NCI-H460 (cell line): ENCODE measurements around the gene THSD7B. TPM values are rescaled to one million over a fixed set of nuclear protein-coding genes. Genes with fewer than 3 reads are reported as not detected.
"Not testable (repeated sequence)": the region's sequence is repeated elsewhere in the genome, so short reads cannot be mapped to it uniquely, and the experiment has no call there.

Source experiments
- DNase-seq: peaks from one replicate; pipeline ENCODE4 v3.0.0-alpha.2; 2016; ENCODE audit warnings: low read depth; ENCODE audit errors: extremely low read depth
- total RNA-seq: library from RNA; depleted of rRNA; stranded (reverse); fragments of >200 nt; shearing (Covaris generic); gene quantifications from 2 replicates; pipeline ENCODE4 v1.2.3, GENCODE V29; 2014

Gene THSD7B
- total RNA-seq, 1 experiment from 2014 or later = 0.02 TPM

- DNase-seq = no peak
These were observed 471.7 kb downstream of the THSD7B start for GRCh38 chr2:137237055-137237454.

DNA sequence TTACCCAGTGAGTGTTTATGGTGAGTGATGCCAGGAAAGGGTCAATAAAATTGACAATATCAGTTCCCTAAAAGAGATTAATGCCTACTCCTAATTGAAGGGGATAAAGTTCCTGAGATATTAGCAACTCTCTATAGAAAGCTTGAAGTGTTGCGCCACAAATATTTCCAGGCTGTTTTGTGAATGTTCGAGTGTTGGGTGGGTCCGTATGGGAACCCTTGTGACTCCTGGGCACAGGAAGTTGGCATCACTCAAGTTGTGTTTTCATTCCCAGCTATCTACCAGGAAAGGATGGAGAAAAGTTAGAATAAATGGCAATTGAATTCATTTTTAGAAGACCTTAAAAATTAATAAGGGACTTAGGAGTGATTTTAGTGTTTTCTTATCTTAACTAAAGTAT lies 472.7 kb downstream of the THSD7B start:
- DNase-seq = no peak

DNA sequence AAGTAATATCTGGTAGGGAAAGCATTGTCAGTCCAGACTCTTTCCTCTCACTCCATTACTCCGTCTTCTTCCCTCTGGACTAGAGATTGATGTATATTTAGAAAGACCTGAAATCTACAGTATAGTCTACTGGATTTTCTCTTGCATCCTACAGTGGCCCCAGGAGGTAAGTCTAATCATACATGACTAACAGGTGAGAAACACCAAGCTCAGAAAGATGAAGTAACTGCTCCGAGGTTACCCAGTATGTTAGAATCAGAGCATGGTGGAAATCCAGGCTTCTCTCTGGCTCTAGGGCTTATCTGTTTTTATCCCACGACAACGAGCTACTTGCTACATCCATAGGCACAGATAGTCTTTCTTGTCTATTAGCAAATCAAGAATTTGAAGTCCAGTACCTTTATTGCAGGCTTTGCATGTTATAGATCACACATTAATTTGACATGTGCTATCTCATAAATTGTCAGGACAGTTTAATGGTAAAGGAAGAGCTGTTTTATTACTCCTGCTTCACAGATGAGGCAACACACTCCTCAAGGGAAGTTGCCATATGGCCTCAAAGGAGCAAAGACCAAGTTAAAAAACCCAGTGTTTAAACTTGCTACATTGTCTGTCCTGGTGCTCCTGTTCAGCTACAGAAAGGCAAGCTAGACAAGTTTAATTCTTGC lies 484.3 kb downstream of the THSD7B start:
- DNase-seq = no peak

DNA sequence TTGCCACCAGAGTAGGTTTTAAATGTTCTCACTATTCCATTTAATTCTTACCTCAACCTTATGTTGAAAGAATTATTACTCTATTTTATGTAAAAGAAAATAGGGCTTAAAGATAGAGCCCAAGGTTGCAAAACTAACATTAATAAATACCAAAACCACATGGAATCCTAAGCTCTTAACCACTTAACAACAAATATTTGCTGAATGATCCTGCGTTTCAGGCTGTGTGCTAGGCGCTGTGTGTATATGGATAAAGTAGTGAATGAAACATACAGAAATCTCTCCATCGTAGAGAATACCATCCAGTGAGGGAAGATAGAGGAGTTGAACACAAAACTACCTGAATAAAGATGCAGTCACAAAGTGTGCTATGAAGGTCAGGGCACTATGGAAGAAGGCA lies 485.1 kb downstream of the THSD7B start:
- DNase-seq = no peak

DNA sequence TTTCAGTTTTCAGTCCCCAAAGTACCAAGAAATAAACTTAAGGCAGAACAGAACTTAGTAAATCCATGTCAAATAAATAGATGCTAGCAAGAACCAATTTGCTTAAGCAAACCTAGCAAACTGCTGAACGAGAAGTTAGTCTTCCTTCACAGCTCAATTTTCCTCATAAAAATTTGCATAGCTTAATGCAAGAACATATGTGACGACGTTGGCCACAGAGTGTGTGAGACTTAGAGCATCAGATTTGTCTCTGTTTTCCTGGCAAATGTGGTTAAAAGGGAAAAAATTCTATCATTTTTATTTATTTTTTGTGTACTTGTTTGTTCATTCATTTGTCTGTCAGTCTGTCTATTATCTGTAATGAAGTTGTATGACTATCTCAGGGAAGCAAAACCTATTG lies 485.7 kb downstream of the THSD7B start:
- no peak for DNase-seq

DNA sequence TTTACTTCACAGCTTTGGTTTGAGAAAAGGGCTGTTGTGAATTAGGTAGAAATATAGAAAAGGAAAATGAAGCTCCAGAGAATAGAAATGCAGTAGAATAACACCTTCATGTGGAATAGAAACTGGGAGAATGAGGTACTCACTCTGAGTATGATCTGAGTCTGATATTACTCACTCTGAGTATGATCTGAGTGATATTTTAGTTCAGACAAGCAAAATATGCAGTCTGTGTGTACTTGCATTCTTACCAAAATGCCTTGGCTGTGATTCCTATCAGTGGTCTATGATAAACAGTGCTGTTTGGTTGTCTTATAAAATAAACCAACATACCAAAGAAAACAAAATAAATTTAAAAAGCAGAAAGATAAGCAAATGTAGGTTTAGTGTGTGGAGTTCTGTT lies 487.6 kb downstream of the THSD7B start:
- DNase-seq = no peak

- no peak for DNase-seq
These were observed 488.7 kb downstream of the THSD7B start for GRCh38 chr2:137254052-137254451.

DNA sequence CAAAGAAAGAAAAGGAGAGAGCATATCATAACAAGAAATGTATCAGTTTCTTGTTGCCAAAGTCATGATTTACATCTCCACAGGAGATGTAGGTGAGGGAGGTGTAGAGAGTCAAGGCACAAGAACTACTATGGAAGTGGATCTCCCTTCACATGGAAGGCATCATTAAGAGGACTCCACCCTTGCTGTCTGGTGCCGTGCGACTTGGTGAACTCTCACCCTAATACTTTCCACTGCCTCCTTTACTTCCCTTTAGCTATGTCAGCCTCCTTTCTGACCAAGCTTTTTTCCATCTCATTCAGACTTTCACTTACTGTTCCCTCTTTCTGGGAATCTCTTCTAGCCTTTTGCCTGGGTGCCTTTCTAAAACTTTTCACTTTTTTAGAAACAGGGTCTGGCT lies 490.0 kb downstream of the THSD7B start:
- no peak for DNase-seq

GRCh38 chr2:137255990-137256389 lies 490.6 kb downstream of the THSD7B start:
- no peak for DNase-seq

GRCh38 chr2:137261881-137262585 lies 496.7 kb downstream of the THSD7B start:
- no peak for DNase-seq

DNA sequence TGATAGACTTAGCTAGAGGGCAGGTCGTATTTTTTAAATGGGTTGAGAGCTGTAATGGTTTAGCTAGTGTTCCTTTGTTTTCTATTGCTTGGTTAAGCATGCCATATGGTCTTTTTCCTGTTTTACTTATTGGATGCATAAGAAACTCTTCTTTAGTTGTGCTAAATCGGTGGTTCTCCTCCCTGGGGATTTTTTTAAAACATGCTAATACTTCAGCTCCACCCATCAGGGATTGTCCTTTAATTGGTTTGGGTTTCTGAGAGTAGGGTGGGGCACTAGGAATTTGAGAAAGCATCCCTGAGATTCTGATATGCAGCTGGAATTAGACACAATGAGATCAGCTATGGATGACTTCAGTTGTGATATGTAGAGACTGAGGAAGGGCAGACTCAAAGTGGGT lies 497.2 kb downstream of the THSD7B start:
- no peak for DNase-seq

DNA sequence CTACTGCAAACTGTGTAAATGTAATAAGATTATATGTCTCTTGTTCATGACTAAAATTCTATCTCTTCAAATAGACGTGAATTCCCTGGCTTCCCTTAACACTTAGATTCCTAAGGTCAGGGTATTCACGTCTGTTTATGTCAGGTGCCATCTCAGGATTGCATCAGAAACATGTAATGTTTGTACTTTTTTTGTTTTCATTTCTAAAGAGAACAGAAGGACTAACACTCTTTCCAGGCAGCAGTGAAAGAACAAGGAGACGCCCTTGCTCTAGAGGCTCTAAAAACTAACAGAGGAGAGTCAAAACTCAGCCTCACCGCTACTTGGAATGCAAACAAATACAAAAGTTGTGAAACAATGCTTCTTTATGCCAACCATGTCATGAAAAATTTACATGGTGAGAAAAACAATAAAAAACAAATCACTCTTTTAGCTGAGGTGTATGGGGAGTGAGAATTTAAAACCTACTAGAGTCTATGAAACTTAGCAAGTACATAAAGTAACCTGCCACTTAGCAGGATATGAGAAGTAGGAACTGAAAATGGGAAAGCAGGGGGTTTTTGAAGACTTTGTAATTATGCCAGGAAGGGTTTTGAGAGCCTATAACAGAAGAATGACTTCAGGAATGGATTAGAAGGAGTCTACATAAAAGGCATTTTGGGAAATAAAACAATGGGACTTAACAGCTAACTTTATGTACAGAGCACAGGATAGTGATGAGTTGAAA lies 522.7 kb downstream of the THSD7B start:
- DNase-seq = peak; percentile 75

DNA sequence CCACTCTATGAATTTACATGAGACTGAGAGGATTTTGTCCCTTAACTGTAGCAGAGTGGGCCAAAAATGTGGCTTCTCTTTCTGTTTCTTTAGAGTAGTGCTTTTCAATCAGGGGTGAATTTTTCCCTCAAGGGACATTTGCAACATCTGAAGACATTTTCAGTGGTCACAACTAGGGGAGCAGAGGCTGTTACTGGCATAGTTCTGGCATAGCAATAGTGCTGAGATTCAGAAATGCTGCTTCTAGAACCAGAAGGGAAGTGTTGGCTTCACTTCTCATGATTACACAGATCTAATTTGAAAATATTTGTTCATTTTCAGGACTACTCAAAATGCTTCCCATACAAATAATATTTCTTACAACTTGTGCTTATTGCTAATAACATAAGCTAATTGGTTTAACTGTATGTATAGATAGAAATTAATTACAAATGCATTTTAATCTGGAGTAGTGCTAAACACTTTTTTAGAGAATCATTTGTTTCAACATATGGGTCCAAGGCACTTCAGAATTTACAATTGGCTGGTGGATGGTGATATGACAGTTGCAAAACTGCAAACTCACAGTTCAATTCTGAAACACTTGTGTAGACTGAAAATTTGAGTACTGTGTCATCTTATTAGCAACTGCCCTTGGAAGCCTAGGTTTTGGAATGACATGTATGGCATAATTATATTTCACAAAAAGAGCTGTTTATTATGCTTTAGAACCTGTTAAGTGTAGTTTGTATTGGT lies 526.7 kb downstream of the THSD7B start:
- DNase-seq = no peak

- DNase-seq = no peak
These were observed 533.0 kb downstream of the THSD7B start for GRCh38 chr2:137298377-137298776.

DNA sequence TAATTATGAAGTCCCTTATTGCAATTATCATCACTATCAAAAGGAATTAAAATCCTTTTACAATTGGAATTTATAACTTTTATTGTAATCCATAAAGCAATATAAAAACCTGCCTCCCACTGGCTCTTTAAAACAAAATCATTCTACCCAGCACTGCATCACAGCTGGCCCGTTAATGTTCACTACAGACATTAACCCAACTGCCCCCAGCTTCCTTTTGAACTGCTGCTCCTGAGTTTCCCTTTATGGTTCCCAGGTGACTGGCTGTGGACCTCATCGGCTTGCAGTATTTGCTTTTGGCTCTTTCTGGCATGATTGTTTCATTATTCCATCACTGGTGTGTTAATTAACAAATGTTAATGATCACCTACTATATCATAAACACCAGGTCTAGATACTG lies 535.6 kb downstream of the THSD7B start:
- no peak for DNase-seq

DNA sequence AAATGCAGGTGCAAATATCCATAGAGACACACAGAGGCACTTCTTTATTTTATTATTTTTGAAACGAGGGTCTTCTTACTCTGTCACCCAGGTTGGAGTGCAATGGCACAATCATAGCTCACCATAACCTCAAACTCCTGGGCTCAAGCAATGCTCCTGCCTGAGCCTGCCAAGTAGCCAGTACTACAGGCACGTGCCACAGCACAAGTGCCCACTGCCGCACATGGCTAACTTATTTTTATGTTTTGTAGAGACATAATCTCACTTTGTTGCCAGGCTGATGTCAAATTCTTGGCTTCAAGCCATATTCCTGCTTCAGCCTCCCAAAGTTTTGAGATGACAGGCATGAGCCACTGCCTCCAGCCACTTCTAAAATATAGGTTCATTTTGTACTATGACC lies 537.6 kb downstream of the THSD7B start:
- DNase-seq = no peak

- no peak for DNase-seq
These were observed 550.7 kb downstream of the THSD7B start for GRCh38 chr2:137316075-137316474.

DNA sequence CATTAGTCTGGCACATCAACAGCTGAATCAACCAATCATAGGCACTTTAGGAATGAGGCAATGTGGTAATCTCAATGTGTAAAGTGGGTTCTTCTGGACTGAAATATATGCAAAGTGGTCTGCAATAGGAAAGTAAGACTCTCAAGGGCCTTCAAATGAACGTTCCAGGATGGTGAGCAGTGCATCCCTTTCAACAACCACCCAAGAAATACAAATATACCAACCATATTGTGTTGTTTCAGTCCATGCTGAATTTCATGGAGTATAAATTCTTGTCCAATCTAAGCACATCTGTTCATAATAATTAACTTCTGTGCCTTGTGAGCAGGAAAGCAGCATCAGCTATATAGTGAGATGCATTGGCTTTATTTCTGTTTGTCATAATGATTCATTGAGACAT lies 556.2 kb downstream of the THSD7B start:
- no peak for DNase-seq

DNA sequence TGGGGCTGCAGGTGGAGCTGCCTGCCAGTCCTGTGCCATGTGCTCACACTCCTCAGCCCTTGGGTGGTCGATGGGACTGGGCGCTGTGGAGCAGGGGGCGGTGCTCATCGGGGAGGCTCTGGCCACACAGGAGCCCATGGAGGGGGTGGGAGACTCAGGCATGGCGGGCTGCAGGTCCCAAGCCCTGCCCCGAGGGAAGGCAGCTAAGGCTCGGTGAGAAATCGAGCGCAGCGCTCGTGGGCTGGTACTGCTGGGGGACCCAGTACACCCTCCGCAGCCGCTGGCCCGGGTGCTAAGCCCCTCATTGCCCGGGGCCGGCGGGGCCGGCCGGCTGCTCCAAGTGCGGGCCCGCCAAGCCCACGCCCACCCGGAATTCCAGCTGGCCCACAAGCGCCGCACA lies 566.2 kb downstream of the THSD7B start:
- DNase-seq = not testable (repeated sequence)

DNA sequence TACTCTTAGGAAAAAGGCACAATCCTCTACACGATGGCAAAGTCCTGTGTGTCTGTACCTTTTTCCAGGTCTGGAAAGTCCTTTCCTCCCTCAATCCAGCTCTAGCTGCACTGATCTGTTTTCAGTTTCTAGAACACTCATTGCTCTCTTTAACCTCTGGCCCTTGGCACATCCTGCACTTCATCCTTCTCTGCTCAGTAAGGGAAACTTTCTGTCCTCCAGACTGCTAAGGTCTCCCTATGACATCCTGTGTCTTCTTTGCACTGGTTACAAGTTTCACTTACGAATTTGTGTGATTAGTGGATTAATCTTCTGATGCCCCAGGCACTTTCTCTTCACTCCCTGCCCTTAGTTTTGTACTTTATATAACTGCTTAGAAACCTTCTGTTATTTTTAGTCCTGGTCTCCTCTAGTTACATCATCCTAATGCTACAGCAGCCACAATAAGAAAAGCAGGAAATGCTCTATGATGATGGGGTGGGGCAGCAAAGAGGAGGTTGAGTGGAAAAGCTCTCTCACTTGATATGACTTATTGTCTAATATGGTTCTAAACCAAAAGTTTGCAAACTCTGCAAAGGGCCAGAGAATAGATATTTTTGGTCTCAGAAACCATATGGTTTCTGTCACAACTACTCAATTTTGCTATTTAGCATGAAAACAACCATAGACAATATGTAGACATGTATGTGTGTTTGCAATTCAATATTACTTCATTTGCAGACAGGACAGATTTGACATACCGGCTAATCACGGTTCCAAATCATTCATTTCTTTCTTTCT lies 568.2 kb downstream of the THSD7B start:
- DNase-seq = no peak
